MG63 (cell line): ENCODE measurements around the gene ABCA13. TPM values are rescaled to one million over a fixed set of nuclear protein-coding genes. Genes with fewer than 3 reads are reported as not detected.
A peak's percentile ranks its signal among the peaks of the same experiment; 100 is the strongest.

Source experiments
- DNase-seq: peaks from one replicate; pipeline ENCODE4 v3.0.0-alpha.2; 2020
- H3K27me3 ChIP-seq: fragments of 250-450 bp; sonication (Bioruptor Pico); 2 replicates; pipeline ENCODE4 v1.5.1; 2020; ENCODE audit warnings: mild to moderate bottlenecking, moderate library complexity
- H3K36me3 ChIP-seq: fragments of 250-450 bp; sonication (Bioruptor Pico); 2 replicates; pipeline ENCODE4 v1.5.1; 2020; ENCODE audit warnings: mild to moderate bottlenecking, moderate library complexity
- H3K4me3 ChIP-seq: fragments of 250-450 bp; sonication (Bioruptor Pico); 2 replicates; pipeline ENCODE4 v1.5.1; 2020; ENCODE audit warnings: mild to moderate bottlenecking, moderate library complexity
- H3K9me3 ChIP-seq: fragments of 250-450 bp; sonication (Bioruptor Pico); 2 replicates; pipeline ENCODE4 v1.5.1; 2020; ENCODE audit warnings: mild to moderate bottlenecking, moderate library complexity
- total RNA-seq: library from RNA; depleted of rRNA; stranded (reverse); fragments of >200 nt; shearing (Covaris generic); gene quantifications from 2 replicates; pipeline ENCODE4 v1.2.3, GENCODE V29; 2014; ENCODE audit warnings: low replicate concordance

Gene ABCA13
- total RNA-seq, 1 experiment from 2014 or later: not detected

- Histone ChIP-seq H3K27me3 (no peaks in the 10 kb centered on the region), H3K9me3 (no peaks in the 10 kb centered on the region), H3K36me3 (no peaks in the 10 kb centered on the region), H3K4me3 (no peak overlapping the region)
- no peak for DNase-seq
Measured at GRCh38 chr7:48255046-48255445, 83.8 kb downstream of the ABCA13 start.

- H3K36me3 ChIP-seq: no peaks in the 10 kb centered on the region
- DNase-seq: no peak
- no peaks in the 10 kb centered on the region for H3K27me3 ChIP-seq
- peaks cover 2% of the 10 kb centered on the region; the same call in 1 of the 2 replicates for H3K9me3 ChIP-seq
- no peak overlapping the region for H3K4me3 ChIP-seq
Measured at GRCh38 chr7:48259463-48260280, 88.4 kb downstream of the ABCA13 start.

GRCh38 chr7:48261696-48262095 is 90.4 kb downstream of the ABCA13 start:
- no peaks in the 10 kb centered on the region for H3K27me3 ChIP-seq
- H3K36me3 ChIP-seq: no peaks in the 10 kb centered on the region
- DNase-seq: no peak
- H3K9me3 ChIP-seq: peaks cover 2% of the 10 kb centered on the region; the same call in 1 of the 2 replicates
- no peak overlapping the region for H3K4me3 ChIP-seq

- no peak for DNase-seq
- H3K27me3 ChIP-seq: no peaks in the 10 kb centered on the region
- no peak overlapping the region for H3K4me3 ChIP-seq
- H3K9me3 ChIP-seq: peaks cover 2% of the 10 kb centered on the region; the same call in 1 of the 2 replicates
- no peaks in the 10 kb centered on the region for H3K36me3 ChIP-seq
Measured at GRCh38 chr7:48262606-48263310, 91.5 kb downstream of the ABCA13 start.

- Histone ChIP-seq H3K9me3 (peaks cover 2% of the 10 kb centered on the region; the same call in 1 of the 2 replicates), H3K4me3 (no peak overlapping the region), H3K27me3 (no peaks in the 10 kb centered on the region), H3K36me3 (no peaks in the 10 kb centered on the region)
- no peak for DNase-seq
Measured at GRCh38 chr7:48263311-48263650, 92.0 kb downstream of the ABCA13 start.

GRCh38 chr7:48269066-48269465 is 97.8 kb downstream of the ABCA13 start:
- DNase-seq: no peak

GRCh38 chr7:48274662-48275061 is 103.4 kb downstream of the ABCA13 start:
- H3K9me3 ChIP-seq: no peaks in the 10 kb centered on the region
- H3K4me3 ChIP-seq: no peak overlapping the region
- DNase-seq: no peak
- no peaks in the 10 kb centered on the region for H3K36me3 ChIP-seq
- no peaks in the 10 kb centered on the region for H3K27me3 ChIP-seq

More at GRCh38 chr7:48269066-48269465, 97.8 kb downstream of the ABCA13 start:
- Histone ChIP-seq H3K4me3 (no peak overlapping the region), H3K36me3 (no peaks in the 10 kb centered on the region), H3K9me3 (no peaks in the 10 kb centered on the region), H3K27me3 (no peaks in the 10 kb centered on the region)

- no peaks in the 10 kb centered on the region for H3K9me3 ChIP-seq
Measured at GRCh38 chr7:48279420-48279819, 108.2 kb downstream of the ABCA13 start.

GRCh38 chr7:48280100-48280499 is 108.8 kb downstream of the ABCA13 start:
- no peaks in the 10 kb centered on the region for H3K9me3 ChIP-seq
- no peaks in the 10 kb centered on the region for H3K36me3 ChIP-seq
- peak; percentile 74 for DNase-seq
- no peak overlapping the region for H3K4me3 ChIP-seq
- H3K27me3 ChIP-seq: no peaks in the 10 kb centered on the region

More at GRCh38 chr7:48279420-48279819, 108.2 kb downstream of the ABCA13 start:
- H3K36me3 ChIP-seq: no peaks in the 10 kb centered on the region
- no peaks in the 10 kb centered on the region for H3K27me3 ChIP-seq
- DNase-seq: no peak
- H3K4me3 ChIP-seq: no peak overlapping the region

GRCh38 chr7:48285373-48285772 is 114.1 kb downstream of the ABCA13 start:
- Histone ChIP-seq H3K36me3 (no peaks in the 10 kb centered on the region), H3K4me3 (no peak overlapping the region)
- peak; percentile 13 for DNase-seq

GRCh38 chr7:48286836-48287235 is 115.6 kb downstream of the ABCA13 start:
- no peaks in the 10 kb centered on the region for H3K9me3 ChIP-seq

More at GRCh38 chr7:48285373-48285772, 114.1 kb downstream of the ABCA13 start:
- no peaks in the 10 kb centered on the region for H3K9me3 ChIP-seq
- H3K27me3 ChIP-seq: no peaks in the 10 kb centered on the region

GRCh38 chr7:48289656-48290055 is 118.4 kb downstream of the ABCA13 start:
- no peaks in the 10 kb centered on the region for H3K36me3 ChIP-seq
- H3K27me3 ChIP-seq: no peaks in the 10 kb centered on the region
- H3K4me3 ChIP-seq: no peak overlapping the region

More at GRCh38 chr7:48286836-48287235, 115.6 kb downstream of the ABCA13 start:
- no peaks in the 10 kb centered on the region for H3K36me3 ChIP-seq
- DNase-seq: no peak
- H3K27me3 ChIP-seq: no peaks in the 10 kb centered on the region
- H3K4me3 ChIP-seq: no peak overlapping the region

GRCh38 chr7:48292949-48293348 is 121.7 kb downstream of the ABCA13 start:
- no peak for DNase-seq
- Histone ChIP-seq H3K27me3 (no peaks in the 10 kb centered on the region), H3K9me3 (no peaks in the 10 kb centered on the region), H3K36me3 (no peaks in the 10 kb centered on the region), H3K4me3 (no peak overlapping the region)

More at GRCh38 chr7:48289656-48290055, 118.4 kb downstream of the ABCA13 start:
- DNase-seq: no peak
- no peaks in the 10 kb centered on the region for H3K9me3 ChIP-seq

- no peak overlapping the region for H3K4me3 ChIP-seq
- no peaks in the 10 kb centered on the region for H3K36me3 ChIP-seq
- no peaks in the 10 kb centered on the region for H3K27me3 ChIP-seq
- no peak for DNase-seq
- no peaks in the 10 kb centered on the region for H3K9me3 ChIP-seq
Measured at GRCh38 chr7:48295296-48295971, 124.2 kb downstream of the ABCA13 start.

- DNase-seq: no peak
- Histone ChIP-seq H3K27me3 (no peaks in the 10 kb centered on the region), H3K4me3 (no peak overlapping the region), H3K36me3 (no peaks in the 10 kb centered on the region), H3K9me3 (no peaks in the 10 kb centered on the region)
Measured at GRCh38 chr7:48296966-48297365, 125.7 kb downstream of the ABCA13 start.

GRCh38 chr7:48298779-48299178 is 127.5 kb downstream of the ABCA13 start:
- H3K4me3 ChIP-seq: no peak overlapping the region
- H3K9me3 ChIP-seq: no peaks in the 10 kb centered on the region; the same call in 1 of the 2 replicates
- no peaks in the 10 kb centered on the region for H3K36me3 ChIP-seq
- H3K27me3 ChIP-seq: no peaks in the 10 kb centered on the region
- peak; percentile 67 for DNase-seq

GRCh38 chr7:48299580-48300169 is 128.4 kb downstream of the ABCA13 start:
- no peaks in the 10 kb centered on the region; the same call in 1 of the 2 replicates for H3K9me3 ChIP-seq
- peak; percentile 59 for DNase-seq
- H3K4me3 ChIP-seq: no peak overlapping the region
- no peaks in the 10 kb centered on the region for H3K36me3 ChIP-seq
- no peaks in the 10 kb centered on the region for H3K27me3 ChIP-seq
